CD4-positive, alpha-beta T cell treated with Interleukin-12 subunit alpha and Interleukin-12 subunit beta, for 1 hour (primary cell): Measurements from ENCODE around the gene AGFG1.
"Not testable (repeated sequence)": the region's sequence is repeated elsewhere in the genome, so short reads cannot be mapped to it uniquely, and the experiment has no call there.

Source experiments
- DNase-seq: peaks from one replicate; pipeline ENCODE4 v3.0.0-alpha.2; 2020

AGFG1 gene

DNA sequence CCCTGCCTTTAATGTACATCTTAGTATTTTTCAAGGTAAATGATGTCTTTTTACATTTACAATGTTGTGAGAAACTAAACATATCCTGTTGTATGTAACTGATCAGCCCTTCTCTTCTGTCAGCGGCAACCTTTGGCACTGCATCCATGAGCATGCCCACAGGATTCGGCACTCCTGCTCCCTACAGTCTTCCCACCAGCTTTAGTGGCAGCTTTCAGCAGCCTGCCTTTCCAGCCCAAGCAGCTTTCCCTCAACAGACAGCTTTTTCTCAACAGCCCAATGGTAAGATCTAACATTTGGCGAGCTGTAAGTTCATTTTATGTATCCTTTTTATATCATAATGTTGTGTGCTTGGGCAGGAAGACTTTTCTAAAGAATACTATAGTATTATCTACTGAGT is 79.9 kb downstream of the AGFG1 start:
- no peak for DNase-seq

DNA sequence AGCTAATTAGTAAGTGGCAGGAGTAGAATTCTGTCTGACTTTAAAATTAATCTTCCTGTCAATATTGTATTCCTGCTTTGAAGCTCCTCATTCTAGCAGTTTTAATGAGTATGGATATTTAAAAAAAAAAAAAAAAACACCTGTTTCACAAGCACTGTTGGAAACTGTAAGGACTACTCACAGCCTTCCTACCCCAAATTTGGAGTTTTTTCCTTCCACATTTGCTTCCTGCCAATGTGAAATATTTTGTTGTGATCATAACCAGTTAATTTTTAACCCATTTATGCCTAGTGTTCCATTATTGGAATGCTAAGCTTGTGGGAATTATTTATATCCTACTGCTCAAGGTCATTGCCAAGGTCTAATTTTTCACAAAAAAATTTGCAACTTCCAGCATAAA is 90.6 kb downstream of the AGFG1 start:
- no peak for DNase-seq

DNA sequence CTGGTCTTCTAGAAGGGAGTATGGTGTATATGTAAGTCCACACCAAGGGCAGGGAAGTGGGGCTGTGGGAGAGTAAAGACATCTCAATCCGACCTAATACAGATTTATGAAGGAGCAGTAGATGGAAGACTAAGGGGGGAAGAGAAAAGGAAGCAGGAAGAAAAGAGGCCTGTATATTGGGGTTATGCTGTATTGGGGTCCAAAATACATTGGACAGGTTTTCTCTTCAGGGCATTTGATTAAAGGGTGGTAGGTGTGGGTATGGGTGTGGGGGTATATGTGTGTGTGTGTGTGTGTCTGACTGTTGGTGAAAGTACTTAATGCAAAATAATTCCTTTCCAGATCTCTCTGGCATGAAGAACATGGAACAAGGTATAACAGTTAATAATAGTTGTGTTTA is 93.1 kb downstream of the AGFG1 start:
- DNase-seq = no peak

DNA sequence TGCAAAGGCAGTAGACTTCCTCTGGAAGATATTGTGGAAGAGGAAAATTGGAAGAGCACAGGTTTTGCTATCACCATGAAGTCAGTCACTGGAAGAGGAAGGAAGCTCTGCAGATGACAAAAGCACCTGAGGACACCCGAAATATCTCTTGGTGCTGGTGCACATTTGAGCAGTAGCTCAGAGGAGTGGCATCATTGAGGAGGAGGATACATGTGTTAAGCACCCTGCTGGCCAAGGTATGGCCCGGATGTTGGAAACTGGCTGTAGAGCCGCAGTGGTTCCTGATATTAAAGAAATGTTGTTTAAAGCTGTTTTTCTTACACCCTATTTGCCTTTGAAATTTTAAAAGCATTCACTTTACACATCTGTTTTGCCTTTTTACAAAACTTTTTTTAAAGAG is 94.1 kb downstream of the AGFG1 start:
- no peak for DNase-seq

DNA sequence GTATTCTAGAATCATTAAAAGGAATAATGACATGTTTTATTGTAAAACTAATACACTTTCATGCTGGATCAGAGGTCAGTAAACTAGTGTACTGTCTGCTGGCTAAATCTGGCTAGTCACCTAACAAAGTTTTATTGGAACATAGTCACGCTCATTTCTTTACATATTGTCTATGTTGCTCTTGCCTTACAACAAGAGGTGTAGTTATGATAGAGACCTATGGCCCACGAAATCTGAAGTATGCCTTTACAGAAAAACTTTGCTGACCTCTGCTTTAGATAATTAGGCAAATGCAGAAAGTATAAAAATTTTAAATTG is 96.9 kb downstream of the AGFG1 start:
- DNase-seq = no peak

DNA sequence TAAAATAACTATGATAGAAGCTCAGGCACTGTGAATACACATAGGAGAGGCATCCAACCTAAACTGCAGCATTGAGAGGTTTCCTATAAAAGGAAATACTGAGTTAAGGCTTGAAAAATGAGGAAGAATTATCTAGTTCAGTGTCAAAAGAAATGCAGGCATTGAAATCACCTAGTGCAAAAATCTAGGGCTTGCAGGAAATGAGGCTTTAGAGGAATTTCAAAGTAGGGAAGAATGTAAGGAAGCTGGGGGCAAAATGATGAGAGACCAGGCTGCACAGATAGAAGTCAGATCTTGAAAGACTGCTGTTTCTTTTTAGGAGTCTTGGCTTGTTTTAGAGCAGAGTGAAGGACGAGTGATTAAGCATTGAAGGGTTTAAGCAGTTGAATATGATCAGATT is 98.7 kb downstream of the AGFG1 start:
- DNase-seq = no peak

DNA sequence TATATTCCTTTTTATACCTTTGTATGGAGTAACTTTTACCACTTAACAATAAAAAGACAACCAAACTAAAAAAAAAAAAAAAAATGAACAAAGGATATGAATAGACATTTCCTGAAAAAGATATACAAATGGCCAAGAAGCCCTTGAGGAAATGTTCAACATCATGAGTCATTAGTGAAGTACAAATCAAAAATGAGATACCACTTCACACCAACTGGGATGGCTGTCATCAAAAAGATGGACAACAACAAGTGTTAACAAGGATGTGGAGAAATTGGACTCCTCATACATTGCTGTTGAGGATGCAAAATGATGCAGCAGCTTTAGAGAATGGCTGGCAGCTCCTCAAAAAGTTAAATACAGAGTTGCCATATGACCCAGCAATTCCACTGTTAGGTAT is 104.2 kb downstream of the AGFG1 start:
- no peak for DNase-seq

DNA sequence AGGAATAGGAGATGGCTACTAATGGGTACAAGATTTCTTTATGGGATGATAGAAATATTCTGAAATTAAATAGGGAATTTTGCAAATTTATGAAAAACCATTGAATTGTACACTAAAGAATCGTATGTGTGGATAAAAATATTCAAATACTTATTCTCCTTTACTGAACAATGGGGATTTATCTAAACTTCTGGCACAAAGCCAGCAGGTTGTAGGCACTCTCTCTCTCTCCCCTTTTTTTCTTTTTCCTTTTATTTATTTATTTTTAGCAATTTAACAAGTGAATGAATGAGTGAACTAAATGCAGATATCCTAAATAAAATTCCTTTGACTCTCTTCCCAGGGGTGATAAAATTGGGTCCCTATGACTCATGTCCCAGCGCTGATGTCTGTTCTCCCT is 104.9 kb downstream of the AGFG1 start:
- no peak for DNase-seq

DNA sequence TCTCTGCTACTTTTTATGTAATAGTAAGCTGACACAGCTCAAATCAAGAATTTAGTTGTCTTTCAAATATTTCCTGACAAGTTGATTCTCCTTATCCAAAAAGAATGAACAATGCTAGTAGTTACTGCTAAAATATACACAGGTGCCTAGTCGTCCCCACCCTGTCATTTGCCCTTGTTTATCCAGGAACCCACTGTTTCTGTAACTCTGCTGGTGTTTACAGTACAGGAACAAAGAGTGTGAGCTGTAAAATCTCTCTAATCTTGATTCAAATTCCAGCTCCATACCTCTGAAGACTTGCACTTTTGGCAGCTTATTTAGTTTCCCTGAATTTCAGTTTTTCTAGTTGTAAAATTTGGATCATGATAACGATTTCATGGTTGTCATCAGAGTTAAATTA is 105.6 kb downstream of the AGFG1 start:
- DNase-seq = no peak

DNA sequence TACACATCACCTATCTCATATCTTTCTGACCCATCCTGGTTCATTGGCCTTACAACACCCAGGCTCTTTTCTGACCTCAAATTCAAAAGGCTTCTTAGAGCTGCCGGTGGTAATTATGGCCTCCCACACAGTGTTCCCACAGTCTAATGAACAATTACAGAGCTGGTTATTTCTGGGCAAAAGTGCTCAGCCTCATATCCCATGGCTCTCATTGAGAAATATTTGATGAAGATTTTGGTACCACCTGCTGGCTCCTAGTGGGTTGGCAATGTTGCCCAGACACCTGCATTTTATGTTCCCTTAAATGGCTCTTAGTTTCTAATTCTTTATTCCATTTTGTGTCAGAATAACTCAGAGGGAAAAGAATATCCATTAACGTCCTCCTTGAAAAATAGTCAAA is 106.7 kb downstream of the AGFG1 start:
- no peak for DNase-seq

DNA sequence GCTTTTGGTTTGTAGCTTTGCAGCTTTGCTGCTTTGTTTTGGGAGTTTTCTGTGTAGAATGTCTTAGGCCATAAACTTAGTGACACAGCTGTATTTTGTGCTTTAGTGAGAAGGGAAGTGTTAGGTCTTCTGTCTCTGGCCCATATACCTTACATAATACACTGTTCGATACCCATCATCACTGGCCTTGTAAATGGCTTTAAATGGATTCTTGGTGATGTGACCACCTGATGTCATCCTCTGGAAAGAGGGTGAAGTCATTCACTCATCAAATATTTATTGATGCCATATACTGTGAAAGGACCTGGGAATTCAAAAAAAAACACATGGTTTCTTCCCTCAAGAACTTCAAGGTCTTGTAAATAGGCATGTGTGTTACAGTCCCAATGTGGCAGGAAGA is 107.8 kb downstream of the AGFG1 start:
- DNase-seq = no peak

DNA sequence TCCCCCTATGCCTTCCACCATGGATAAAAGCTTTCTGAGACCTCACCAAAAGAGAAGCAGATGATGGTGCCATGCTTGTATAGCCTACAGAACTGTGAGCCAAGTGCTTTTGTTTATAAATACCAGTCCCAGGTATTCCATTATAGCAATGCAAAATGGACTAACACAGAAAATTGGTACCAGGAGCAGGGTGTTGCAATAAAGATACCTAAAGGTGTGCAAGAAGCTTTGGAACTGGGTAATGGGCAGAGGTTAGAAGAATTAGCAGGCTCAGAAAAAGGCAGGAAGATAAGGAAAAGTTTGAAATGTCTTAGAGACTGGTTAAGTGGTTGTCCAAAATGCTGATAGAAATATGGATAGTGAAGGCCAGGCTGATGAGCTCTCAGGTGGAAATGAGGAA is 110.4 kb downstream of the AGFG1 start:
- no peak for DNase-seq

DNA sequence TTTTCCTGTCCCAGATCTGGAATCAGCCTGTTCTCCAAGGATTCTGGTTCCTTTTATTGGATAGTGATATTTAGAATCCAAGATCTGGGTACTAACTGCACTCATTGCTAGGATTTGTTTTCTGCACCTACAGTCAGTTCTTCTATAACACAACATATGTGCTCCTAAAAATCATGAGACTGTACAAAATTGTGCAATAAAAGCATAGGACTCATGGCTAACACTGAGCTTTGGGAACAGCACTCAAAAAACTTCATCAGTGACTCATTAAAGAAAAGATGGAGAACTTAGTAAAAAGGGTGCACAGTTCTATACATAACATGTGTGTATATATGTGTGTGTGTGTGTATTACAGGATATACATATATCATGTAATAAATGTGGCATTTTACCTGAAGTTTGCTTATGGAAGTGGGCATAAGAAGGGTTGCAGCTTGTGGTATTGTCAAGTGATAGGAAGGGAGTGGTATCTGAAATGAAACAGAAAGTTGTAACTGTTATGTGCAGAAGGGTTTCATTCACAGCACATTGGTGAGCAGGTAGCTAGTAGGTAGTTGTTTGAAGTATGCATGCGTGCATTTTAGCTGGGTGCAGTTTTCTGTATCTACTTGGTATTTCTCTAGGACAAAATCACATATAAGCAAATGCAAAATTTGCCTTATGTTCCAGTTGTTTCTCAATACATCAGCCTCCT is 120.9 kb downstream of the AGFG1 start:
- no peak for DNase-seq

DNA sequence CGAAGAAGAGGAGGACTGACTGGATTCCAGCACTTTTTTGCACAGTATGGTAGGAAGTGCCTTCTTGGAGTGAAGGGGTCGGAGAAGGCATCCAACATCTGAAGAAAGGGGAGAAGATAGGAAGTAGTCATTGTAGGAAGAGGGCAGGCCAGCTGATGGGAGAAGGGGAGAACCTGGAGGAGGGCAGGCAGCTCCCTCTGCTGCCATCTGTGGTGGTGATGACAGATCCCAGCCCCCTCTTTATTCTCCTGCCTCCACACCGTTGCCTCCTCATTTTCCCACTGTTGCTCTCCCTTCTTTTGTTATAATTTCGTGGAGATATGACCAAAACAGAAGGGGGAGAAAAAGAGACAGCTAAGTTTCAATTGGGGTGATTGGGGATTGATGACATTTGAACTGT is 123.8 kb downstream of the AGFG1 start:
- no peak for DNase-seq

DNA sequence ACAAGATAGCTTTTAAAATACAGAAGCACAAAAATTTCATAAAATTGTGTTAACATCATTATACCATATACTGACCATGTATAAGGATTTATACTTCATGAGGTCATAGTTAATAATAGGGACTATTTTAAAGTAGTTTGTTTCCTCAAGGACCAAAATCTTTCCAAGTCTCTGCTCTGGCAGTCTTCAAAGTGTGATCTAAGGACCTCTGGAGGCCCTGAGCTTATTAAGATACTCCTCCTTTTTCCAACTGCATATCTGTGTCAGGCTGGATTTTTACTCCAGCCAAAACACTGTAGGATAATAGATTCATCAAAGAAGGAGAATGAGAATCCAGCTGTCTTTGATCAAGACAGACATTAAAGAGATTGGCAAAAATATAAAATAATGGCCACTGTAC is 125.1 kb downstream of the AGFG1 start:
- DNase-seq = no peak

DNA sequence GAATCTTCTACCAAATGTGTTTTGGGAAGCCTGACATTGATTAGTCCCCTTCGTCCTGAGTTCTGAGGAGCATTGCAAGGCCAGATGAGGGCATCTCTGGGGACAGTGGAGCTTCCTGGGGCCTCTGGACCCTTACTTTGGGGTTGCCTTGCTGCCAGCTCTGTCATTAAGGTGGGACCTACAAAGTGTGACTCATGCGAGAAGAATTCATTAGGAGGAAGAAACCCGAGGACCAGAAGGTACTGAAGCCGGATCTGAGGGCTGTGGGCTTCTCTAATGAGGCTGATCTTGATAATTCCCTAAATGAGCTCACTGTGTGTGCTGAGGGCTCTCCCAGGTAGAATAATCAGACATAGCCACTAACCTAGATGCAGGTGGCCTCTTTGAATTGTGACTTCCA is 126.0 kb downstream of the AGFG1 start:
- DNase-seq = no peak

DNA sequence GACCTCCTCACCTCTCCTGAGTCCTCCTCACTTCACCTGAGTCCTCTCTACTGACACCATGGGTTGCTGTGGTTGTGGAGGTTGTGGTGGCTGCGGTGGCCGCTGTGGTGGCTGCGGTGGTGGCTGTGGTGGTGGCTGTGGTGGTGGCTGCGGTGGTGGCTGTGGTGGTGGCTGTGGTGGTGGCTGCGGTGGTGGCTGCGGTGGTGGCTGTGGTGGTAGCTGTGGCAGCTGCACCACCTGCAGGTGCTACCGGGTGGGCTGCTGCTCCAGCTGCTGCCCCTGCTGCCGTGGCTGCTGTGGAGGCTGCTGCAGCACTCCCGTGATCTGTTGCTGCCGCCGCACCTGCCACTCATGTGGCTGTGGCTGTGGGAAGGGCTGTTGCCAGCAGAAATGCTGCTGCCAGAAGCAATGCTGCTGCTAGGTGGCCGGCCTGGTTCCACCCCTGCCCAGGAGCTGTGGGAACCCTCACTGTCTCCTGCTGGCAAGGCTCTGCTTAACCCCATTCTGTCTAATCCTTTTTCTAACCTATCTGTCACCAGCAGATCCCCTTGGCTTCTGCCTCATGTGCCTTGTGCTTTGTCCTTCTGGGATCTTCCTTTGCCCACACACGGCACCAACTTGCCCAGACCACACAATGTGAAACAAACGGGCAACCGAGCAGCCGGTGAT is 127.0 kb downstream of the AGFG1 start, which contains the start of gene SCYGR2:
TSS of gene SCYGR2 (plus strand) at position 59 of the 669 bp plus-strand sequence. CDS start at position 59, 0 bp downstream.
- DNase-seq = not testable (repeated sequence)

DNA sequence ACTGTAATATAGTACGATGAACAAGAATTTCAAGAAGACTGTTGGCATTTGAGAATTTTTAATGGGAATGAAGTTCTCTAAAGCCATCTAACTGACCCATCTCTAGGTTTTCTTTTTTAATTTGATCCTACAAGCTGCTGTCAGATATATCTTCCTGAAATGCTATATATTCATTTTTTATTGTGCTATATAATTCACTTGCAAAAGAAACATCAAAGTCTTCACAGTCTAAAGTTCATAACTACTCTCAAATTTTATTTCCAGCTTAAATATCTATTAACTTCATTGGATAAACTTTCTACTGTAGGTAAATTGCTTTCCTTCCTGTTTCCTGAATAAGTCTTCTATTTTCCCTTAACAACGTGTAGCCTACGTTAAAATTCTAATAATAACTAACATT is 130.4 kb downstream of the AGFG1 start:
- DNase-seq = no peak

DNA sequence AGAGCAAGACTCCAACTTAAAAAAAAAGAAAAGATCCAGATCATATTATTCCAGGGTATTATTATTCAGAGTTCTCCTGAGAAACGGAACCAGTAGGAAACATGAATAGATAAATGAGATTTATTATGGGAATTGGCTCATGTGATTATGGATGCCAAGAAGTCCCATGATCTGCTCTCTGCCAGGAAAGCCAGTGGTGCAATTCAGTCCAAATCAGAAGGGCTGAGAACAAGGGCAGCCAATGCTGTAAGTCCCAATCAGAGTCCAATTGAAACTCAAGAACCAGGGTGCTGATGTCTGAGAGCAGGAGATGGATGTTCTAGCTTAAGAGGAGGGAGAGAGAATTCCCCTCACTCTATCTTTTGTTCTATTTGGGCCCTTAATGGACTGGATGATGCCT is 134.5 kb downstream of the AGFG1 start:
- DNase-seq = no peak

DNA sequence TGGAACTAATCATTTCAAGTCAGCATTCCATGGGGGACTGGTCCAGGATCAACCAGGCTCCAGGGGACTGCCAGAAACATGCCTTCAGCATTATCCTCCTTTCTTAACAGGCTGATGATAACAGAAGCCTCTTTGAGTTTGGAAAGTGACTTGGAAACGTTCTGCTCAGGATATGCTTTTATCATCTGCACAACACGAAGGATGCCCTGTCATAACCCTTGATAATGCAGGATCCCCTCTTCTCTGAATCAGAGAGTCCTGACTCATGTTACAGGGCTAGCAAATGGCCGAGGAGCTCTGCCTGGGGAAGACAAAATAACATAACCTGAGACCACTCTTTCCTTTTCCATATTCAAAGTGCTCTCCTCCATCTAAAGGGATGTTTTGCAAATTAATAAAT is 136.0 kb downstream of the AGFG1 start:
- no peak for DNase-seq

DNA sequence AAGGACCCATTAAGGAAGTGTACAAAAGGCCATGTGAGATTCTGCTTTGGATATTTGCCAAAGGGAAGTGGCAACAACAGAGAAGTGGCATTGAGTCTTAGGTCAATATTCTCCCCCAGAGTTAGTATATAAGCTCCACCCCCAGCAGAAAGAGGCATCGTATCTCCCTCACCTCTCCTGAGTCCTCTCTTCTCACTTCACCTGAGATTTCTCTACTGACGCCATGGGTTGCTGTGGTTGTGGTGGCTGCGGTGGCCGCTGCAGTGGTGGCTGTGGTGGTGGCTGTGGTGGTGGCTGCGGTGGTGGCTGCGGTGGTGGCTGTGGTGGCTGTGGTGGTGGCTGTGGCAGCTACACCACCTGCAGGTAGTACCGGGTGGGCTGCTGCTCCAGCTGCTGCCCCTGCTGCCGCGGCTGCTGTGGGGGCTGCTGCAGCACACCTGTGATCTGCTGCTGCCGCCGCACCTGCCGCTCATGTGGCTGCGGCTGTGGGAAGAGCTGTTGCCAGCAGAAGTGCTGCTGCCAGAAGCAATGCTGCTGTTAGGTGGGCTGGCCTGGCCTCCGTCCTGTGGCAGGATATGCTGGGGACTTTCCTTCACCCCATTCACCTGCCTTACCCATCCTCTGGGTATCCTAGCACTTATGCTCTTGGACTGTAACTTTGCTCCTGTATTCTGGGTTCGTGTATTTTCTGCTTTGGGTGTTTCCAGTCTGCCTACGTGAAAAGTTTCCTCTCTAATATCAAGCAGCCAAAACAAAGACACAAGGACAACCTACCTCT is 136.8 kb downstream of the AGFG1 start:
- peak; percentile 32 for DNase-seq

DNA sequence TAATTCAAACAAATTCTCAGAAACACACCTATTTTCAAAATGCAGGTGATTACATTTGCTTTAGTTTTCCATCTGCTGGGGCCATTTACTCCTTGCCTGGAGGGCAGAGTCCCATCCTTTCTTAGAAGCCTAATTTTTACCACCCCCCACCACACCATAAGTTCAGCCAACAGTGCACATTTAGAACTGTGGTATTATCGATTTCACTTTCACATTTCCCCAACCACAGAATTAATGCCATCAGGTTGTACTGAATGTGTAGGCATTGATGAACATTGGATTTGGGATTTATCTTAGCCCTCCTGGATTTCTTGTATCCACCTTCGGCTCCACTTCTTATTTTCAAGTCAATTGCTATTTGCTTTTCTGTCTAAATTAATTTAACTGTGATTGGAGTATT is 138.2 kb downstream of the AGFG1 start:
- DNase-seq = no peak
